ENCODE measurements around the gene SHC2. TPM values are rescaled to one million over a fixed set of nuclear protein-coding genes. Genes with fewer than 3 reads are reported as not detected.

The SHC2 gene
- total and polyA plus RNA-seq, 2 donors (not counting 3 experiments of a cell fraction or from before 2014, with no cell fraction given) = 7.5 to 11.8 TPM

DNA sequence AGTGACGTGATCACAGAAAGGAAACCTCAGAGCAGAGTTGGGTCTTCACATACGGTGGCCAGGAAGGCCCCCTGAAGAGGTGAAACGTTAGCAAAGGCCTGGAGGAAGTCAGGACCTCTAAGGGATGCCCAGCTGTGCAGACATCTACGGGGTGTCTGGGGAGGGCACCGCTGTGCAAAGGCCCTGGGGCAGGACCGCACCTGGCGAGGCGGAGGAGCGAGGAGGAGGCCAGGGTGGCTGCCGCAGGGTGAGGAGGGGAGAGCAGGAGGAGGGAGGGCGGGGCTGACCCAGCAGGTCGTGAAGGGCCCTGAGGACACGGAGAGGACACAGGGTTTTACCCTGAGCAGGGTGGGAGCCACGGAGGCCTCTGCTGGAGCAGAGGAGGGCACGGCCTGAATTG lies 23.7 kb upstream of the SHC2 start:
- CTCF ChIA-PET = interaction anchor here (2.0 kb wide), 1 partner anchor 11 kb away, joined by 7 read pairs; the partner anchor contains the start of gene MADCAM1

More for the DNA sequence above, 23.7 kb upstream of the SHC2 start:
- no peaks in the 10 kb centered on the region for H3K27me3 ChIP-seq (ENCODE audit: control insufficient read depth in 2 of 2, insufficient read depth in 2 of 2, low read length in 2 of 2)
- no peak overlapping the region for H3K4me3 ChIP-seq (replicated peaks in 1 of 3; ENCODE audit: insufficient read depth in 1 of 3, low read depth in 1 of 3, low read length in 3 of 3)
- no peak for DNase-seq (ENCODE audit: low read depth, low spot score)
- no peak overlapping the region for H3K27ac ChIP-seq (ENCODE audit: insufficient read depth, low read depth, low read length)
- H3K4me1 ChIP-seq (ENCODE audit: control insufficient read depth, extremely low read depth, insufficient read depth, low read length) = peaks cover 2% of the 10 kb centered on the region
- H2AFZ ChIP-seq (ENCODE audit: low read depth, low read length) = no peak overlapping the region
- no peaks in the 10 kb centered on the region for H3K36me3 ChIP-seq (ENCODE audit: control insufficient read depth in 2 of 2, extremely low read depth in 1 of 2, insufficient read depth in 2 of 2, low read length in 2 of 2)
- H3K4me2 ChIP-seq (ENCODE audit: insufficient read depth, low read length) = no peak overlapping the region
- H3K9me3 ChIP-seq (replicated peaks; ENCODE audit: control insufficient read depth, insufficient read depth, low read length) = peaks cover 6% of the 10 kb centered on the region
- no peaks in the 10 kb centered on the region for H3K79me2 ChIP-seq (ENCODE audit: control insufficient read depth, insufficient read depth, low read length)
- no peaks in the 10 kb centered on the region for H4K20me1 ChIP-seq (replicated peaks; ENCODE audit: control insufficient read depth, extremely low read depth, insufficient read depth, low read length)
- no peak for TF ChIP-seq POLR2AphosphoS5 (IDR thresholded peaks at IDR 0.05; ENCODE audit: insufficient read depth, low read depth, low read length)
- no peak for TF ChIP-seq FOS (IDR thresholded peaks at IDR 0.05; ENCODE audit: borderline replicate concordance, insufficient read depth, low read length)
- no peak for TF ChIP-seq POLR2A (IDR thresholded peaks at IDR 0.05; ENCODE audit: low read depth, low read length)
- no peak for TF ChIP-seq GATA2 (IDR thresholded peaks at IDR 0.05; ENCODE audit: insufficient read depth, insufficient read length, low read depth, low read length)
- TF ChIP-seq EZH2 (IDR thresholded peaks at IDR 0.05; ENCODE audit: borderline replicate concordance, low read depth, low read length, severe bottlenecking) = no peak
- TF ChIP-seq JUN (IDR thresholded peaks at IDR 0.05; ENCODE audit: borderline replicate concordance, insufficient read depth, insufficient read length, low read depth) = no peak
- TF ChIP-seq, protein P1, sequence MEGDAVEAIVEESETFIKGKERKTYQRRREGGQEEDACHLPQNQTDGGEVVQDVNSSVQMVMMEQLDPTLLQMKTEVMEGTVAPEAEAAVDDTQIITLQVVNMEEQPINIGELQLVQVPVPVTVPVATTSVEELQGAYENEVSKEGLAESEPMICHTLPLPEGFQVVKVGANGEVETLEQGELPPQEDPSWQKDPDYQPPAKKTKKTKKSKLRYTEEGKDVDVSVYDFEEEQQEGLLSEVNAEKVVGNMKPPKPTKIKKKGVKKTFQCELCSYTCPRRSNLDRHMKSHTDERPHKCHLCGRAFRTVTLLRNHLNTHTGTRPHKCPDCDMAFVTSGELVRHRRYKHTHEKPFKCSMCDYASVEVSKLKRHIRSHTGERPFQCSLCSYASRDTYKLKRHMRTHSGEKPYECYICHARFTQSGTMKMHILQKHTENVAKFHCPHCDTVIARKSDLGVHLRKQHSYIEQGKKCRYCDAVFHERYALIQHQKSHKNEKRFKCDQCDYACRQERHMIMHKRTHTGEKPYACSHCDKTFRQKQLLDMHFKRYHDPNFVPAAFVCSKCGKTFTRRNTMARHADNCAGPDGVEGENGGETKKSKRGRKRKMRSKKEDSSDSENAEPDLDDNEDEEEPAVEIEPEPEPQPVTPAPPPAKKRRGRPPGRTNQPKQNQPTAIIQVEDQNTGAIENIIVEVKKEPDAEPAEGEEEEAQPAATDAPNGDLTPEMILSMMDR (IDR thresholded peaks at IDR 0.05; ENCODE audit: extremely low read depth in 1 of 2, insufficient read depth in 1 of 2, low read depth in 1 of 2, low read length in 2 of 2) = no peak
- no peak for TF ChIP-seq MAX (IDR thresholded peaks at IDR 0.05; ENCODE audit: insufficient read depth, insufficient read length)
- no peak for TF ChIP-seq MYC (IDR thresholded peaks at IDR 0.05; ENCODE audit: low read depth, low read length)
- no TSS peak for BruUV-seq (replicated peaks)
- H3K9ac ChIP-seq (replicated peaks; ENCODE audit: extremely low read depth, insufficient read depth, low read length) = no peak overlapping the region
- POLR2A ChIA-PET = interaction anchor here (0.7 kb wide), 1 partner anchor 23 kb away, joined by 9 read pairs; no protein-coding TSS in a partner anchor
- H3K9me1 ChIP-seq (replicated peaks; ENCODE audit: control insufficient read depth, extremely low read depth, insufficient read depth, low read length) = no peaks in the 10 kb centered on the region
- intact Hi-C loops (cut with micrococcal nuclease) = loop anchor here (10.0 kb wide), 1 partner anchor 100 kb away; no protein-coding TSS in a partner anchor
- dilution Hi-C loops (cut with MboI; ENCODE audit: extremely low pct_ligation_motif_present, low sequenced_read_pairs) = no loop called here
- no peak for FAIRE-seq

Data from endothelial cell of umbilical vein (primary cell).